ENCODE data around the gene GPRC6A. TPM values are rescaled to one million over a fixed set of nuclear protein-coding genes. Genes with fewer than 3 reads are reported as not detected.
A peak's percentile ranks its signal among the peaks of the same experiment; 100 is the strongest.

GPRC6A gene
- total RNA-seq, 2 donors from 2014 or later = not detected

DNA sequence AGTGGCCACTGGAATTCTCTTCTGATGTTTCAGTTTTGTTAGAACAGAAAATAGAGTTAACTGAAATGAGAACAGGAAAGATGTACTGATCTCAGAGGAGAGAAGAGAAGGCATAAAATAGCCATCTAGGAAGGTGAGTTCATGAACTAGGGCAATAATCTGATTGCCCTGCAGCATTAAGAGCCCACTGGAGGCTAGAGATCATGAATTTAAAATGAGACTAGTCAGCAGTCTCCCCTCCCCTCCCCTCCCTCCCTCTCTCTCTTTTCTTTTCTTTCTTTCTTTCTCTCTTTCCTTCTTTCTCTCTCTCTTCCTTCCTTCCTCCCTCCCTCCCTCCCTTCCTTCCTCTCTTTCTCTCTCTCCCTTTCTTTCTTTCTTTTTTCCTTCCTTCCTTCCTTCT, 28.9 kb downstream of the GPRC6A start:
- DNase-seq = no peak
- intact Hi-C loops (cut with DNase I) = no loop called here
- no peak for ATAC-seq

- ATAC-seq (no peak), DNase-seq (no peak)
- intact Hi-C loops (cut with DNase I) = no loop called here
Observed at GRCh38 chr6:116797585-116797984, 31.3 kb downstream of the GPRC6A start.

- ATAC-seq = no peak
- DNase-seq = no peak
- intact Hi-C loops (cut with DNase I) = no loop called here
Observed at GRCh38 chr6:116793224-116793623, 35.7 kb downstream of the GPRC6A start.

GRCh38 chr6:116783852-116784251, 45.0 kb downstream of the GPRC6A start:
- no peak for ATAC-seq
- intact Hi-C loops (cut with DNase I) = loop anchor here in 1 of 2 donors (5.0 kb wide), 1 partner anchor 533 kb away; no protein-coding TSS in a partner anchor

GRCh38 chr6:116779573-116780164, 49.2 kb downstream of the GPRC6A start:
- ATAC-seq (peak in 1 of 2 donors; percentile 19), DNase-seq (no peak)
- intact Hi-C loops (cut with DNase I) = loop anchor here in 1 of 2 donors (5.0 kb wide), 2 partner anchors 188 to 538 kb away; no protein-coding TSS in a partner anchor

More at GRCh38 chr6:116783852-116784251, 45.0 kb downstream of the GPRC6A start:
- DNase-seq = no peak

GRCh38 chr6:116773886-116774285, 55.0 kb downstream of the GPRC6A start:
- DNase-seq (no peak), ATAC-seq (no peak)
- intact Hi-C loops (cut with DNase I) = no loop called here

GRCh38 chr6:116772450-116772849, 56.4 kb downstream of the GPRC6A start:
- no peak for DNase-seq
- intact Hi-C loops (cut with DNase I) = no loop called here
- ATAC-seq = no peak

- intact Hi-C loops (cut with DNase I) = no loop called here
- ATAC-seq (no peak), DNase-seq (no peak)
Observed at GRCh38 chr6:116767715-116768114, 61.2 kb downstream of the GPRC6A start.

DNA sequence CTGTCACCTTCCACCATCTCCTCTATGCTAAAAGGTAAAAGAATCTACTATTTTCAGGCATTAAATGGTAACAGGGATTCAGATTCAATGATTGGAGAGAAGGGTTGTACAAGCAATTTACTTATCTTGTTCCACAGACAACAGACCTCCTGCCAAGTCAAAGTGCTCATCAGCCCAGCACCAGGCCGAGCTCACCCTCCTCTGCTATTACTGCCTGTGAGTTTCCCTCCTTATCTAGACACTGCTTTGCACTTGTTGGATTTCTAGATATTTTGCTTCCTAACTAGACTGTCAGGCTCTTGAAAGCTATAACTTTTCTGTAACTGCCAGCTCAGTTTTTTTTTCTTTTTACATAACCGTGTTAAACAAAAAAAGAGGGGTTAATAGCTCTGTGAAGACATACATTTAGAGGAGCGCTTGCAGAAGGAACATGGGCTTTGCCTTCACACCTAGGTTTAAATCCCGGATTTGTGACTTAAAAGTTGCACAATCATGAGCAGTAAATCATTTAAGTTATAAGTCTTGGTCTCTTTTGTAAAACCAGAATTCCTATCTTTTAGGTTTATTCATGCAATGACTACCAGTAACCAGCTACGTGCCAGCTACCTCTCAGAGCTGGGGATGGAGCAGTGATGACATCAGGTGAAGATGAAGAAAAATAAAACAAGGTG, 62.2 kb downstream of the GPRC6A start:
- no peak for DNase-seq
- intact Hi-C loops (cut with DNase I) = no loop called here
- ATAC-seq = no peak

- DNase-seq (peak; percentile 39), ATAC-seq (peak; percentile 76 to 88)
- intact Hi-C loops (cut with DNase I) = no loop called here
Observed at GRCh38 chr6:116764961-116765841, 63.7 kb downstream of the GPRC6A start, which contains the start of gene FAM162B. Gene FAM162B (minus strand): TSS chr6:116765719. CDS start chr6:116765576, 143 bp downstream.

DNA sequence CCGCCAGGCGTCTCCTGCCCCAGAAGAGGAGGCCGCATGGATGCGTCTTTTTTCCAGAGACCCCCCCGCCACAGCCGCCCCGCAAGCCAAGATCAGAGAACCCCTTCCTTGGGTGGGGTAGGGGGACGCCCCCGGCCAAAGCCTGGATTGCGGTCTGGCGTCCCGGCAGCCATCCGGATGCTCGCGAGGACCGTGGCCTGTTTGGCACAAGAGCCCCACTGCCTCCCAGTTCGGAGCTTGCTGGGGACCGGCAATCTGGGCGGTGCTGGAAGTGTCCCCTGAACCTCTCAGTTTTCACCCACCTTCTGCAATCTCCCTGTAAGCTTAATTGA, 64.3 kb downstream of the GPRC6A start:
- DNase-seq (peak; percentile 23), ATAC-seq (peak; percentile 27 to 33)

DNA sequence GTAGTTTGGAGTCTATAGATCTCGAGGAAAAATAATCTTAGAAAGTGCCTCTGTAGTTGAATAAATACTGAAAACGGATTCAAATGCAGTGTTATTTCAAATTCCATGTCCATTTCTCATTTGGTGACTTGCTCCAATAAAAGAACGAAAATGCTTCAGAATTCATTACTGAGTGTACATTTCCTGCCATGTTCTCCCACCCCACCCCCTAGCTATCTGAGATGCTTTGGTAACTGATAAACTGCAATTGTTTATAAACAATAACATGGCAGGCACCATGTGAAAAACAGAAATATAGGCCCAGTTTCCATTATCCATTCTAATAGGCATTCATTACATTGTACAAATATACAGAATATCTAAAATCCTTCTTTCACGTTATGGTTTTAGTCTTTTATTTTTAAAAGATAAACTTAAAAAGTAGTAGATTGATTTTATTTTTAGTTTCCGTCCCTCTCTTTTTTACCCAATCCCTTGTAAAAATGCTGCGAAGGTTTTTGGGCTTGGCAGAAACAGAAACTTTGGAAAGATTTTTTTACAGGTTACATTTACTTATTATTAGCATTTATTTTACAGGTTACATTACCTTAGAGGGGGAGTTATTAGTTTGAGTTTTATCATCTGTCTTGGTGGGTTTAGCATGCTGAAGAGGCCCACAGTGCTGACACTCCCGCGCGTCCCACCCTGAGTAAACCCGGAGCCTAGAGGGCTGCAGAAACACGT, 64.8 kb downstream of the GPRC6A start:
- peak; percentile 32 to 34 for ATAC-seq
- intact Hi-C loops (cut with DNase I) = no loop called here

More for the DNA sequence above, 64.3 kb downstream of the GPRC6A start:
- intact Hi-C loops (cut with DNase I) = no loop called here

GRCh38 chr6:116763048-116763447, 65.8 kb downstream of the GPRC6A start:
- DNase-seq (no peak), ATAC-seq (no peak)
- intact Hi-C loops (cut with DNase I) = no loop called here

More for the DNA sequence above, 64.8 kb downstream of the GPRC6A start:
- DNase-seq = no peak

DNA sequence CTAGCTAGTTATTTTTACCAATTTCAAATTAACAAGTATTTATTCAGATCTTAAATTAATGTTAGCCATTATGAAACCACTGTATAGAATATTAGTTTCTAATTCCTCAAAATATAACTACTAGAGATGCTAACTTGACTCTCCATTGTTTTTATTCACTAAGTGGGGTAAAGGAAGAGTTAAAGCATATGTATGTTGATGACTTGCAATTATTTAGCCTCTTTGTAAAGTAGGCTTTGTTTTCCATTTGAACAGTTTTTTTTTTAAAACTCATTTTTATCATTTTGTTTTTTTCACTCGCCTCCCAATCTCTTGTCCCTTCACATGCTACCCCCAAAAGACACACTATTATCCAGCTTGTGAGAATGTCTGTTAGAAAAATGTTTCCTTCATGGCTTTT, 66.6 kb downstream of the GPRC6A start:
- no peak for DNase-seq
- no peak for ATAC-seq
- intact Hi-C loops (cut with DNase I) = no loop called here

DNA sequence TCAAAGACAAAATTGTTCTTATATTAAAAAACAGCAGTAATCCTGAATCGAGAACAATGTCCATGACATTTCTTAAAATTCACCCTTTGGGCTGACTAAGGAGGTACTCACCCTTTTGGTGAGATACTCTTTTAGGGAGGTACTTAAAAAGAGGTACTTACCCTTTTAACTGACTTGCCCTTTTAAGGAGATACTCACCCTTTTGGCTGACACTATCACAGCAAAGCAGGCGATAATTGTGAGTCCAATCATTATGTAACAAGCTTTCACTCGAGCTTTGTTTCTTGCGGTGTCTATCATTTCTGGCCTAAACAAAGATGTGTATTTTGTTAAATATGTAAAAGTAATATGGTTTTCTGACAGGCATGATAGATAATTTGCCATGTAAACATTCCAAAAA, 67.1 kb downstream of the GPRC6A start:
- no peak for ATAC-seq
- DNase-seq = no peak
- intact Hi-C loops (cut with DNase I) = no loop called here

DNA sequence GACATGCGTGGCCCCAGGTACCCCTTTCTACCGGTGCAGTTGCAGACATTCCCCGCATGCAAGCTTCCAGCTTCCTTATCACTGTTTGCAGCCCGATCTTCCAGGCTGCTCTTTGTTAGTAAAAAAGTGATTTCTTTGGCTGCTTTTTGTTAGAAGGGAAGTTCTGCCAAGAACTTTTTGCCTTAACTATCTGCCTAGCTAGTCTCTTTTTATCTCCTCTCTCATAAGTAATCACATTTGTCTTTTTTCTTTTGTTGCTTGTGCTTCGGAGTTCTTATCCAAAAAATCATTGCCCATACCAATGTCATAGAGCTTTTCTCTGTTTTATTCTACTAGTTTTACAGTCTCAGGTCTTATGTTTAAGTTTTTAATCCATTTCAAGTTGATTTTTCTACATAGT, 83.7 kb downstream of the GPRC6A start:
- no peak for ATAC-seq
- intact Hi-C loops (cut with DNase I) = no loop called here
- DNase-seq = no peak

All from left cardiac atrium (tissue), 4 donors.